Pancreas (tissue), 10 donors: ENCODE measurements around the gene FYCO1. TPM values are rescaled to one million over a fixed set of nuclear protein-coding genes. Genes with fewer than 3 reads are reported as not detected.

Experiments used
- ATAC-seq, 4 donors: fragments of 200-7000 bp; cut with Tn5 transposase; one replicate each; pipeline versions ENCODE4 v1.8.0 to v1.9.1; 2020; ENCODE audit warnings: mild to moderate bottlenecking in 4 of 4, moderate library complexity in 4 of 4
- DNase-seq, 6 donors: peaks; one replicate each; pipeline ENCODE4 v3.0.0-alpha.2; 2020
- FAIRE-seq: peaks from 2 replicates; lab custom pipeline; 2012; peaks lifted over from hg19 to GRCh38; lab: Jason Lieb, UNC
- H3K27ac ChIP-seq, 4 donors: fragments of 200-600 bp; sonication (generic); 1 replicate in 3 of 4; 2 replicates in 1 of 4; pipeline versions ENCODE4 v1.5.0 to v1.8.0; 2020
- H3K27me3 ChIP-seq, 4 donors: fragments of 200-600 bp; one replicate each; pipeline ENCODE4 v1.8.0; 2021
- H3K36me3 ChIP-seq, 3 donors: fragments of 200-600 bp; sonication (generic) in 1 of 3; one replicate each; pipeline versions ENCODE4 v1.5.0 to v1.8.0; 2020 to 2021
- H3K4me1 ChIP-seq, 3 donors: fragments of 200-600 bp; one replicate each; pipeline ENCODE4 v1.8.0; 2021
- H3K4me3 ChIP-seq, 4 donors: fragments of 200-600 bp; sonication (generic) in 2 of 4; one replicate each; pipeline versions ENCODE4 v1.5.0 to v1.8.0; 2020 to 2021
- H3K9me3 ChIP-seq, 4 donors: fragments of 200-600 bp; one replicate each; pipeline ENCODE4 v1.8.0; 2021
- CTCF ChIP-seq, 4 donors: fragments of 200-600 bp; sonication (generic) in 3 of 4; IDR thresholded peaks; one replicate each; pipeline versions ENCODE4 v1.5.0 to v1.8.0; 2021; ENCODE audit warnings: antibody characterized with exemption in 4 of 4
- WGBS, 2 donors: extraction: QIAGEN DNeasy Blood & Tissue Kit; methylation state at CpG; one replicate each; pipeline ENCODE4 v1.1.7; 2013; 5-methylcytosine and 5-hydroxymethylcytosine counted together
- intact Hi-C, 3 donors: fragments of 100-400 bp; cut with DNase I; formaldehyde crosslinking; loops; one replicate each; pipeline versions ENCODE4 v1.11.1 to v1.14.2; 2022
- polyA plus RNA-seq, 2 donors: library from polyadenylated mRNA; stranded (reverse); fragments of 200-250 nt; gene quantifications; one replicate each; pipeline ENCODE4 v1.2.3, GENCODE V29; 2013
- total RNA-seq, 6 donors: library from RNA; stranded (reverse); fragmentation: NEBNext Ultra II Directional in 4 of 6; extraction: Animal tissue kit (Norgen Biotek cat#: 25700) in 4 of 6; gene quantifications; one replicate each; pipeline versions ENCODE4 v1.2.1 to v1.2.4, GENCODE V29; 2021 to 2023
- donor health status: healthy with polysubstance abuse.
- donor health status: DM: no; HTN: no; CAD: no; lungs with moderate emphysema.
- donor health status: DM: no; HTN: no; CAD: no.
- donor health status: control.
- donor health status: control.
- donor health status: Bipolar disorder and iron deficiency.
- donor health status: DM: yes; HTN: yes; CAD: no.
- donor health status: DM: no; HTN: no; CAD: no.
- donor health status: DM: no; HTN: no; CAD: no.
- donor health status: DM: yes; HTN: yes; CAD: no.

Gene FYCO1
- total and polyA plus RNA-seq, 8 donors = 9.3 to 25.1 (median 15.7) TPM

- 88 to 94% methylated on average over 4 of the region's 4 CpGs for WGBS, 2 donors
- intact Hi-C loops = loop anchor here in 1 of 3 donors (10.0 kb wide), 1 partner anchor 151 kb away; no protein-coding TSS in a partner anchor
These were observed 62.0 kb downstream of the FYCO1 start for GRCh38 chr3:45933591-45933990.

GRCh38 chr3:45932112-45932511, 63.5 kb downstream of the FYCO1 start:
- ATAC-seq (no peak), FAIRE-seq (no peak), DNase-seq (no peak)
- peaks cover 0 to 58% (median 10%) of the 10 kb centered on the region in 3 donors for H3K36me3 ChIP-seq
- H3K9me3 ChIP-seq = no peaks in the 10 kb centered on the region
- no peaks in the 10 kb centered on the region for H3K27me3 ChIP-seq
- no peak overlapping the region for H3K4me3 ChIP-seq
- H3K4me1 ChIP-seq = no peaks in the 10 kb centered on the region
- intact Hi-C loops = loop anchor here in 1 of 3 donors (10.0 kb wide), 1 partner anchor 153 kb away; no protein-coding TSS in a partner anchor
- no peak for TF ChIP-seq CTCF (IDR thresholded peaks at IDR 0.05)
- WGBS, 2 donors = 87 to 89% methylated on average over 4 of the region's 4 CpGs
- H3K27ac ChIP-seq = no peak overlapping the region

More at GRCh38 chr3:45933591-45933990, 62.0 kb downstream of the FYCO1 start:
- H3K4me1 ChIP-seq = no peaks in the 10 kb centered on the region
- no peak for DNase-seq
- no peaks in the 10 kb centered on the region for H3K27me3 ChIP-seq
- H3K9me3 ChIP-seq = no peaks in the 10 kb centered on the region
- no peak for ATAC-seq
- H3K4me3 ChIP-seq = no peak overlapping the region
- H3K27ac ChIP-seq = no peak overlapping the region
- FAIRE-seq = no peak
- peaks cover 0 to 46% (median 12%) of the 10 kb centered on the region in 3 donors for H3K36me3 ChIP-seq
- TF ChIP-seq CTCF (IDR thresholded peaks at IDR 0.05) = no peak

- no peak for ATAC-seq
- Histone ChIP-seq H3K27me3 (no peaks in the 10 kb centered on the region), H3K4me1 (no peaks in the 10 kb centered on the region), H3K27ac (no peak overlapping the region), H3K4me3 (no peak overlapping the region), H3K36me3 (peaks cover 0 to 56% (median 9%) of the 10 kb centered on the region in 3 donors), H3K9me3 (no peaks in the 10 kb centered on the region)
- DNase-seq = no peak
- no peak for TF ChIP-seq CTCF (IDR thresholded peaks at IDR 0.05)
- no peak for FAIRE-seq
- intact Hi-C loops = loop anchor here in 1 of 3 donors (10.0 kb wide), 1 partner anchor 153 kb away; no protein-coding TSS in a partner anchor
- WGBS, 2 donors = 79 to 91% methylated on average over 6 of the region's 6 CpGs
These were observed 64.1 kb downstream of the FYCO1 start for GRCh38 chr3:45931496-45931895.

GRCh38 chr3:45929042-45929679, 66.5 kb downstream of the FYCO1 start:
- Histone ChIP-seq H3K9me3 (no peaks in the 10 kb centered on the region), H3K27ac (no peak overlapping the region), H3K36me3 (peaks cover 0 to 50% (median 9%) of the 10 kb centered on the region in 3 donors), H3K4me1 (no peaks in the 10 kb centered on the region), H3K27me3 (no peaks in the 10 kb centered on the region), H3K4me3 (no peak overlapping the region)
- peak in 3 of 4 donors; percentile 55 to 74 (median 66) for ATAC-seq
- intact Hi-C loops = loop anchor here in 1 of 3 donors (10.0 kb wide), 1 partner anchor 164 kb away; no protein-coding TSS in a partner anchor
- peak in 3 of 4 donors; percentile 27 to 31 (median 31) for TF ChIP-seq CTCF (IDR thresholded peaks at IDR 0.05)
- 83% methylated on average over 9 of the region's 9 CpGs for WGBS, 2 donors
- DNase-seq = peak in 1 of 6 donors; percentile 19
- FAIRE-seq = no peak

GRCh38 chr3:45927881-45928280, 67.7 kb downstream of the FYCO1 start:
- Histone ChIP-seq H3K36me3 (peaks cover 0 to 58% (median 9%) of the 10 kb centered on the region in 3 donors), H3K9me3 (no peaks in the 10 kb centered on the region), H3K4me3 (no peak overlapping the region), H3K27me3 (no peaks in the 10 kb centered on the region), H3K27ac (no peak overlapping the region), H3K4me1 (no peaks in the 10 kb centered on the region)
- intact Hi-C loops = loop anchor here in 1 of 3 donors (10.0 kb wide), 1 partner anchor 163 kb away; no protein-coding TSS in a partner anchor
- DNase-seq (no peak), FAIRE-seq (no peak), ATAC-seq (no peak)
- 95 to 97% methylated on average over 2 of the region's 2 CpGs for WGBS, 2 donors
- TF ChIP-seq CTCF (IDR thresholded peaks at IDR 0.05) = no peak
